Stomach (tissue), 4 donors: ENCODE data around the gene UBE4B.

Source experiments
- CTCF ChIP-seq, 7 experiments: fragments of 450-650 bp in 4 of 7; fragments of 200-600 bp in 3 of 7; sonication (generic) in 3 of 7; IDR thresholded peaks; one replicate each; pipeline ENCODE4 v1.5.1; 2016 to 2019; ENCODE audit warnings: antibody characterized with exemption in 7 of 7, control low read depth in 2 of 7, mild to moderate bottlenecking in 1 of 7
- EP300 ChIP-seq: sonication (generic); formaldehyde crosslinking; IDR thresholded peaks from one replicate; pipeline ENCODE4 v1.6.1; 2017; ENCODE audit warnings: antibody characterized with exemption
- POLR2A ChIP-seq, 4 donors: fragments of 450-650 bp; IDR thresholded peaks; one replicate each; pipeline ENCODE4 v1.6.1; 2016; ENCODE audit warnings: antibody characterized with exemption in 4 of 4, control low read depth in 2 of 4, mild to moderate bottlenecking in 1 of 4, moderate library complexity in 1 of 4
- POLR2AphosphoS5 ChIP-seq, 3 donors: sonication (generic); formaldehyde crosslinking; IDR thresholded peaks; one replicate each; pipeline ENCODE4 v1.6.1; 2016; ENCODE audit warnings: antibody characterized with exemption in 3 of 3

GRCh38 chr1:10061276-10061675, 28.5 kb downstream of the UBE4B start:
- TF ChIP-seq CTCF (IDR thresholded peaks at IDR 0.05) = no peak
- TF ChIP-seq POLR2A (IDR thresholded peaks at IDR 0.05) = no peak
- no peak for TF ChIP-seq POLR2AphosphoS5 (IDR thresholded peaks at IDR 0.05)
- TF ChIP-seq EP300 = no peak
